ENCODE measurements around the gene LY6G6C.

- TF ChIP-seq CTCF (IDR thresholded peaks at IDR 0.05): no peak
- TF ChIP-seq POLR2A (IDR thresholded peaks at IDR 0.05): no peak
Measured at GRCh38 chr6:31705931-31706330, 15.6 kb downstream of the LY6G6C start.
